ENCODE data around the gene SMIM38.

SMIM38 gene

DNA sequence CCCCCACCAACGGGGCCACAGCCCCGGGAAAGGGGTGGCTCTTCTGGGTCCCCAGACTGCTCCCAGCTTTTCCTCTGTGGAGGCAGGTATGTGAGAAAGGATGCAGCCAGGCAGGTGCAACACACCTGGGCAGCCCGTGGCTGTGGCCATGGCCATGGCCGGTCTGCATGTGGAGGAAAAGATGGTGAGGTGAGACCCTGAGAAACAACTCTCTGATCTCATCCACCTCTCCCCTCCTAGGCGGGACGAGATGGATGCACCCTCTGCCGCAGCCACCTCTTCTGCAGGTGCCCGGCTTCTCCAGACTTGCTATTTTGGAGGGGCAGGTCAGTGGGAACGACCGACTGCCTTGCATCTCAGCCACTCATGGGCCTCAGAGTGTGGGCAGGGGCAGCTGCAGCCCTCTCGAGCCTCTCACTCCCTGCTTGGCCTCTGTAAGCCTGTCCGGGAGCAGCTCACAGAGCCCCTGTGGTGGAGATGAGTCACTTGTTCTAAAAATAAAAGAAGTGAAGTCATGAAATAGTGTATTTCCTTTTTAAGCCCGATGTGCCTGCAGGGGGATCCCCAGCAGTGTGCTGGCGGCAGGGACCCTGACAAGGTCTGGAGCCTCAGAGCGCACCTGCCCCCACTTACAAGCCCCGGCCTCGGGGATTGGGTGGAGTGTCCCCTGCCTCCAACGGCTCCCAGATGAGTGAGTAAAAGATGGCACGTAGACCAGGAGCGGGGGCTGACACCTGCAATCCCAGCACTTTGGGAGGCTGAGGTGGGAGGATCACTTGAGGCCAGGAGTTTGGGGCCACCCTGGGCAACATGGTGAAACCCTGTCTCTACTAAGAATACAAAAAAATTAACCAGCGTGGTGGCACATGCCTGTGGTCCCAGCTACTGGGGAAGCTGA, 10.7 kb downstream of the SMIM38 start:
- Histone ChIP-seq H3K9ac (ENCODE audit: low read depth, low read length) (no peak overlapping the region), H3K4me1 (ENCODE audit: control insufficient read depth, insufficient read depth, low read length) (no peaks in the 10 kb centered on the region), H3K27me3 (ENCODE audit: control insufficient read depth, insufficient read depth, low read length) (no peaks in the 10 kb centered on the region), H3K4me3 (ENCODE audit: low read depth, low read length) (no peak overlapping the region), H3K9me3 (ENCODE audit: control insufficient read depth, insufficient read depth, low read length) (peaks cover 2% of the 10 kb centered on the region), H3K36me3 (ENCODE audit: control insufficient read depth, insufficient read depth, low read length) (no peaks in the 10 kb centered on the region)

DNA sequence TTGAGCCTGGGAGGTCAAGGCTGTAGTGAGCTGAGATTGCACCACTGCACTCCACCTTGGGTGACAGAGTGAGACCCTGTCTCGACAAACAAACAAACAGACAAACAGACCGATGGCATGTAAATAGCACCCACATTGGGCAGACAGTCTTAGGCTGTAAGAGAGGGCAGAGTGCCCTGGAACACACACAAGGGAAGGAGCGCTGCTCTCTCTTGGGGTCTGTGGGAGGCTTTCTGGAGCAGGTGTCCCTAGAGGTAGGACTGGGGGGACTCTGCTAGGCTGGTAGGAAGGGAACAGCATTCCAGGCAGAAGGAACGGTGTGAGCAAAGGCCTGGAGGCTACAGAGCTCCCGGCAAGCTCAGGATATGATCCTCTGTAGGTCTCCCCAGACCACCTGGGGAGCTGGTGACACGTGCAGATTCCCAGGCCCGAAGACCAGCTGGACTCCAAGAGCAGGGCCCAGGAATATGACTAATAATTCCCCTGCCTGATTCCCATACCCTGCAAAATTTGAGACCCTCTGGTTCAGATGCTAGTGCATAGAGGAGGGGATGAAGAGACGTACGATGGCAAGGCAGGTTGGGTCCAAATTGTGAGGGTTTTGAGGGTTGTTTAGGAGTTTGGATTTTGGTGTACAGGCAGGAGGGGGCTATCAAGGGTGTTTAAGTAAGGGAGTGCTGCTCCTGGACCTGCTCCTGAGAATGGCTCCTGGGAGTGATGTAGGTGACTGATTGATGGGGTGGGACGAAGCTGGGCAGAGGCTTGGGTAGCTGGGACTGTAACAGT, 11.6 kb downstream of the SMIM38 start:
- Histone ChIP-seq H3K9ac (ENCODE audit: low read depth, low read length) (no peak overlapping the region), H3K9me3 (ENCODE audit: control insufficient read depth, insufficient read depth, low read length) (peaks cover 2% of the 10 kb centered on the region), H3K4me3 (ENCODE audit: low read depth, low read length) (no peak overlapping the region), H3K36me3 (ENCODE audit: control insufficient read depth, insufficient read depth, low read length) (no peaks in the 10 kb centered on the region), H3K4me1 (ENCODE audit: control insufficient read depth, insufficient read depth, low read length) (no peaks in the 10 kb centered on the region), H3K27me3 (ENCODE audit: control insufficient read depth, insufficient read depth, low read length) (no peaks in the 10 kb centered on the region)

DNA sequence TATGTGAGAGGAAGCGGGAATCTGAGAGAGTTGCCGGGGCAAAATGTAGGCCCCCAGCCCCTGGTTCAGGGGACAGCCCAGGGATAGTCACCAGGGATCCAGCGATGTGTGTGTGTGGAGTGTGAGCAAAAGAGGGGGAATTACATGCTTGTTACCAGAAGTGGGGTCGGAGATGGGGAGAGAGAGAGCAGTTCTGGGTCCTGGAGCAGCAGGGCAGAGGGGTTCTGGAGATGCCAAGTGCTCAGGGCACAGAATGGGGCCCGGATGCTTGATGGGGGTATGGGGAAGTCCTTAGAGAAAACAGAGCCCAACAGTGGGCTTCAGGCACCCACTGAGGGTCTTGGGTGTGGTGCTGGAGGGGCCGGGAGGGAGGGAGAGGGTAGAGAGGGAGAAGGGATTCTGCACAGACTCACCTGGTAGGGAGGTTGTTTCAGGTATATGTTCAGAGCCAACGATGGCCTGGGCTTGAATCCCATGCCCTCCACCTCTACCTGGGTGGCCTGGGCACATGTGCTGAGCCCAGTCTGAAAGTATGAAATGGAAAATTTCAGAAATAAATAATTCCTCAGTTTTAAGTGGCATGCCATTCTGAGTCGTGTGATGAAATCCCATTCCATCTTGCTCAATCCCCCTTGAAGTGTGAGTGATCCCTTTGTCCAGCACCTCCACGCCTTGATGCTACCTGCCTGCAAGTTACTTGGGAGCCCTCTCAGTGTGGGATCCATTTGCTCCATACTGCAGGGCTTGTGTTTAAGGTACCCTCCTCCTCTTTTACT, 12.4 kb downstream of the SMIM38 start:
- Histone ChIP-seq H3K4me3 (ENCODE audit: low read depth, low read length) (no peak overlapping the region), H3K9ac (ENCODE audit: low read depth, low read length) (no peak overlapping the region), H3K4me1 (ENCODE audit: control insufficient read depth, insufficient read depth, low read length) (no peaks in the 10 kb centered on the region), H3K9me3 (ENCODE audit: control insufficient read depth, insufficient read depth, low read length) (peaks cover 2% of the 10 kb centered on the region), H3K36me3 (ENCODE audit: control insufficient read depth, insufficient read depth, low read length) (no peaks in the 10 kb centered on the region), H3K27me3 (ENCODE audit: control insufficient read depth, insufficient read depth, low read length) (no peaks in the 10 kb centered on the region)

GRCh38 chr11:69169479-69169878, 13.7 kb downstream of the SMIM38 start:
- H3K27me3 ChIP-seq (ENCODE audit: control insufficient read depth, insufficient read depth, low read length): no peaks in the 10 kb centered on the region
- no peak overlapping the region for H3K4me3 ChIP-seq (ENCODE audit: low read depth, low read length)
- H3K36me3 ChIP-seq (ENCODE audit: control insufficient read depth, insufficient read depth, low read length): no peaks in the 10 kb centered on the region
- H3K4me1 ChIP-seq (ENCODE audit: control insufficient read depth, insufficient read depth, low read length): no peaks in the 10 kb centered on the region
- no peak overlapping the region for H3K9ac ChIP-seq (ENCODE audit: low read depth, low read length)
- H3K9me3 ChIP-seq (ENCODE audit: control insufficient read depth, insufficient read depth, low read length): no peaks in the 10 kb centered on the region

GRCh38 chr11:69170704-69171103, 15.0 kb downstream of the SMIM38 start:
- no peak overlapping the region for H3K9ac ChIP-seq (ENCODE audit: low read depth, low read length)
- H3K4me3 ChIP-seq (ENCODE audit: low read depth, low read length): no peak overlapping the region

DNA sequence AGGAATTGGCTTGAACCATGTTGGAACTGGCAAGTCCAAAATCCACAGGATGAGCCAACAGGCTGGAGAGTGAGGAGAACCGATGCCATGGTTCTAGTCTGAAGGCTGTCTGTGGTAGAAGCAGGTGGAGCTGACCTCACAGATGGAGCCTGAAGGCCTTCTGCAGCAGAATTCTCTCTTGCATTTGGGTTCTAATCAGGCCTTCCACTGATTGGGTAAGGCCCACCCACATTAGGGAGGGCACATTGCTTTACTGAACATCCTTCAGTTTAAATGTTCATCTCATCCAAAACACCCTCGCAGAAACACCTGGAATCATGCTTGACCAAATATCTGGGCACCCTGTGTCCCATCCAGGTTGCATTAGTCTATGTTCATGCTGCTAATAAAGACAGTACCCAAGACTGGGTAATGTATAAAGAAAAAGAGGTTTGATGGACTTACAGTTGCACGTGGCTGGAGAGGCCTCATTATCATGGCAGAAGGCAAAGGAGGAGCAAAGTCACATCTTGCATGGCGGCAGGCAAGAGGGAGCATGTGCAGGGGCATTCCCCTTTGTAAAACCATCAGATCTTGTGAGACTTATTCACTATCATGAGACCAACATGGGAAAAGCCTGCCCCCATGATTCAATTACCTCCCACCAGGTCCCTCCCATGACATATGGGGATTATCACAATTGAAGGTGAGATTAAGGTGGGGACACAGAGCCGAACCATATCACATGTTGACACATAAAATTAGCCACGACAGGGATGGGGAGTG, 15.9 kb downstream of the SMIM38 start:
- Histone ChIP-seq H3K4me3 (ENCODE audit: low read depth, low read length) (no peak overlapping the region), H3K9me3 (ENCODE audit: control insufficient read depth, insufficient read depth, low read length) (no peaks in the 10 kb centered on the region), H3K36me3 (ENCODE audit: control insufficient read depth, insufficient read depth, low read length) (no peaks in the 10 kb centered on the region)

More at GRCh38 chr11:69170704-69171103, 15.0 kb downstream of the SMIM38 start:
- no peaks in the 10 kb centered on the region for H3K36me3 ChIP-seq (ENCODE audit: control insufficient read depth, insufficient read depth, low read length)
- no peaks in the 10 kb centered on the region for H3K27me3 ChIP-seq (ENCODE audit: control insufficient read depth, insufficient read depth, low read length)
- no peaks in the 10 kb centered on the region for H3K4me1 ChIP-seq (ENCODE audit: control insufficient read depth, insufficient read depth, low read length)
- no peaks in the 10 kb centered on the region for H3K9me3 ChIP-seq (ENCODE audit: control insufficient read depth, insufficient read depth, low read length)

DNA sequence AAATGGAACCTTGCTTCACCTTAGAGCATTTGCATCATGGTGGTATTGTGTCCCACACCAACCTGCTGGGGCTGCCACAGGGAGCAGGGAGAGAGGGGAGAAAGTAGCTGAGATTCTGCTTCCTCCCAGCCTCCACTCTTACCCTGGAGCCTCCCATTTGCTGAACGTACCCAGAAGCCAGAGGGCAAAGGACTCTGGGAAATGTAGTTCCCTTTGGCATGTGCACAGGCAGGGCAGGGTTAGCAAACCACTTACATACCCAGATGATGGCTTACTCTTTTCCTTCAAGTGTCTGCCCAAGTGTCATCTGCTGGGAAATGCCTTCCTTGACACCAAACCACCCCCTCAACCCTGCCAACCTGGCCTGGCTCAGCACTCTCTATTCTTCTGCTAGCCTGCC, 16.9 kb downstream of the SMIM38 start:
- Histone ChIP-seq H3K27me3 (ENCODE audit: control insufficient read depth, insufficient read depth, low read length) (no peaks in the 10 kb centered on the region), H3K9ac (ENCODE audit: low read depth, low read length) (no peak overlapping the region)

More for the DNA sequence above, 15.9 kb downstream of the SMIM38 start:
- Histone ChIP-seq H3K27me3 (ENCODE audit: control insufficient read depth, insufficient read depth, low read length) (no peaks in the 10 kb centered on the region), H3K4me1 (ENCODE audit: control insufficient read depth, insufficient read depth, low read length) (no peaks in the 10 kb centered on the region), H3K9ac (ENCODE audit: low read depth, low read length) (no peak overlapping the region)

DNA sequence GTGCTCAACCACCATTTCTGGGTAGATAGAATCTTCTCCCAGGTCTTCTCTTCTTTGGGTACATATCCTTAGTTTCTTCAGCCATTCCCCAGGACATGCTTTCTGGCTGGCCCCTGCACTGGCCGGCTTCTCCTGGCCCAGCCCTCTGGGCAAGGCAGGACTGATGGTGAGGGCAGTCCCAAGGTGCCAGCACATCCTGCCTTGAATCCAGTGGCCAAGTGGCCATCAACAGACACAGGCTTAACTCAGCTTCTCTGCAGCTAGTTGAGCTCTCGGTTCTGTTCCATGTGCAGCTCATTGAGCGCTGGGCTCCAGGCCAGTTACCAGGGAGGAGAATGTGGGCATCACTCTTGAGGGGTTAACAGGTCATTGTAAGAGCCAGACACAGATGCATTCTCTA, 17.6 kb downstream of the SMIM38 start:
- Histone ChIP-seq H3K9ac (ENCODE audit: low read depth, low read length) (no peak overlapping the region), H3K4me3 (ENCODE audit: low read depth, low read length) (no peak overlapping the region), H3K27me3 (ENCODE audit: control insufficient read depth, insufficient read depth, low read length) (no peaks in the 10 kb centered on the region), H3K4me1 (ENCODE audit: control insufficient read depth, insufficient read depth, low read length) (no peaks in the 10 kb centered on the region), H3K36me3 (ENCODE audit: control insufficient read depth, insufficient read depth, low read length) (no peaks in the 10 kb centered on the region), H3K9me3 (ENCODE audit: control insufficient read depth, insufficient read depth, low read length) (no peaks in the 10 kb centered on the region)

More for the DNA sequence above, 16.9 kb downstream of the SMIM38 start:
- no peak overlapping the region for H3K4me3 ChIP-seq (ENCODE audit: low read depth, low read length)
- H3K36me3 ChIP-seq (ENCODE audit: control insufficient read depth, insufficient read depth, low read length): no peaks in the 10 kb centered on the region
- no peaks in the 10 kb centered on the region for H3K9me3 ChIP-seq (ENCODE audit: control insufficient read depth, insufficient read depth, low read length)
- H3K4me1 ChIP-seq (ENCODE audit: control insufficient read depth, insufficient read depth, low read length): no peaks in the 10 kb centered on the region

DNA sequence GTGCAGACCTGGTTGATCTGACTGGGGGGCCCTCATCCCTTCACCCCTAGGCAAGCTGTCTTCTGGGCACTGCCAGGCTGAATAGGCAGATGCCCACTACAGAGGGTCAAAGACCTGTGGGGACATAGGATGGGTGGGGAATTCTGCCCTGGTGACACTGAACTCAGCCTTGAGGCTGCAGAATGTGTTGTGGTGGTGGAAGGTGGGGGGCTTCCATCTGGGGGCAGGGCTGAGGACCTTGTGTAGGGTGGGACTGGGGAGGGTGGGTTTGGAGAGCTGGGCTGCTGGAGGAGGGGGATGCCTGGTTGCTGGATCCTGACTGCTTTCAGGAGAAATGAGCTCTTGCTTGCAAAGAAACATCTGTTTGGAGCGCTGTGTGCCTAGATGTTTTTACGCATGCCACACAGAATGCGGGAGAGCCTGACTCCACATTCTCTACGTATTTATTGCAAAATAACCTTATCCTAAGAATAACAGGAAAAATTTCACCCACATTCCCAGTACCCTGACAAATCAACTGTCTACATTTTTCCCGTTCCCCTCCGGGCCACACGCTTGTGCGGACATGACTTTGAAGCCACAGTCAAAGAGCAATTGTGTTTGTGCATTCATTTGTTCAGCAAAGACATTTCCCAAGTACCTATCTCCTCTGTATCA, 18.3 kb downstream of the SMIM38 start:
- Histone ChIP-seq H3K9ac (ENCODE audit: low read depth, low read length) (no peak overlapping the region), H3K36me3 (ENCODE audit: control insufficient read depth, insufficient read depth, low read length) (no peaks in the 10 kb centered on the region), H3K27me3 (ENCODE audit: control insufficient read depth, insufficient read depth, low read length) (no peaks in the 10 kb centered on the region), H3K4me3 (ENCODE audit: low read depth, low read length) (no peak overlapping the region), H3K9me3 (ENCODE audit: control insufficient read depth, insufficient read depth, low read length) (no peaks in the 10 kb centered on the region), H3K4me1 (ENCODE audit: control insufficient read depth, insufficient read depth, low read length) (no peaks in the 10 kb centered on the region)

DNA sequence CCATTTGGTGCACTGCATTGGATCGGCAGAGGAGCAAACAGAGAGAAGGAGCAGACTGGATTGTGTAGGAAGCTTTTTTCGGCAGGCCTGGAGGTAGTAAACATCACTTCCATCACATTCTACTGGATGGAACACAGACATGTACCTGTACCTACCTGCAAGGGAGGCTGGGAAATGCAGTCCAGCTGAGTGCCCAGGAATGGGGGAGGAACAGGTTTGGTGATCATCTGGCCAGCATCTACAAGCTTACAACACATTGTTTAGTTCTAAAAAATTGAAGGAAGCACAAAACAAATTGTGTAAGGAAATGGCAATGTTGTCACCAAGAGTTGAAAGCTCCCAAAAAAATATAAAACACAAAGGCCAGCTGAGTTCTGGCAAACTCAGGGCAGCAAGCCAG, 19.1 kb downstream of the SMIM38 start:
- Histone ChIP-seq H3K9me3 (ENCODE audit: control insufficient read depth, insufficient read depth, low read length) (no peaks in the 10 kb centered on the region), H3K9ac (ENCODE audit: low read depth, low read length) (no peak overlapping the region), H3K4me3 (ENCODE audit: low read depth, low read length) (no peak overlapping the region), H3K36me3 (ENCODE audit: control insufficient read depth, insufficient read depth, low read length) (no peaks in the 10 kb centered on the region), H3K27me3 (ENCODE audit: control insufficient read depth, insufficient read depth, low read length) (no peaks in the 10 kb centered on the region), H3K4me1 (ENCODE audit: control insufficient read depth, insufficient read depth, low read length) (no peaks in the 10 kb centered on the region)

Measured in iPS-15b (cell line).